ENCODE data around the gene PHAF1.

DNA sequence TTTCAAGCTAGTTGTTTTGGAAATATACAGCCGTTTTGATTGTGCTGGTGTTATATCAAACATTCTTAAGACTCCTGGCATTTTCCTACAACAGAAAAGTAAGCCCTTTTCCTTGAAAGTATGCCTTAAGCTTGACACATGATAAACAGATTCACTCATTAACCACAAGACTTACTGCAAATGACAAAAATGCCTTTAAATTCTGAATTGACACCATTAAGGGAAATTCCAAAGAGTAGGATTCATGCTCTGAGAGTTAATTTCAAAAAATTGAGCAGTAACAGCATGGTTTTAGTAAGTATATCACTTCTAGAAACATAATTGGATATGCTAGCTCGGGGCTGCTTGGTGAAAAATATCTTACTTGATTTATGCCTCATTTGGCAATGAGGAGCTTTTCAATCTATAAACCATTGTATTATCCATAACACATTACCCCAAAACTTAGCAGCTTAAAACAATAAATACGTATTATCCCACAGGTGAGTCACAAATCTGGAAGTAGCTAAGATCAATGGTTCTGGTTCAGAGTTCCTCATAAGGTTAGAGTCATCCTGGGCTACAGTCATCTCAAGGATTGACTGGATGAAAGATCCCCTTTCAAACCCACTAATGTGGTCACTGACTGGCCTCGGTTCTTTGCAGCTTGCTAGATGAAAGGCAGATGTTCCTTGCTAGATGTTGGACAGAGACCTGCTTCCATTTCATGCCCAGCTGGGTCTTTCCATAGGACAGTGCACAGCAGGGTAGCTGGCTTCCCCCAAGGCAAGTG is 8.2 kb upstream of the PHAF1 start:
- TF ChIP-seq, protein P1, sequence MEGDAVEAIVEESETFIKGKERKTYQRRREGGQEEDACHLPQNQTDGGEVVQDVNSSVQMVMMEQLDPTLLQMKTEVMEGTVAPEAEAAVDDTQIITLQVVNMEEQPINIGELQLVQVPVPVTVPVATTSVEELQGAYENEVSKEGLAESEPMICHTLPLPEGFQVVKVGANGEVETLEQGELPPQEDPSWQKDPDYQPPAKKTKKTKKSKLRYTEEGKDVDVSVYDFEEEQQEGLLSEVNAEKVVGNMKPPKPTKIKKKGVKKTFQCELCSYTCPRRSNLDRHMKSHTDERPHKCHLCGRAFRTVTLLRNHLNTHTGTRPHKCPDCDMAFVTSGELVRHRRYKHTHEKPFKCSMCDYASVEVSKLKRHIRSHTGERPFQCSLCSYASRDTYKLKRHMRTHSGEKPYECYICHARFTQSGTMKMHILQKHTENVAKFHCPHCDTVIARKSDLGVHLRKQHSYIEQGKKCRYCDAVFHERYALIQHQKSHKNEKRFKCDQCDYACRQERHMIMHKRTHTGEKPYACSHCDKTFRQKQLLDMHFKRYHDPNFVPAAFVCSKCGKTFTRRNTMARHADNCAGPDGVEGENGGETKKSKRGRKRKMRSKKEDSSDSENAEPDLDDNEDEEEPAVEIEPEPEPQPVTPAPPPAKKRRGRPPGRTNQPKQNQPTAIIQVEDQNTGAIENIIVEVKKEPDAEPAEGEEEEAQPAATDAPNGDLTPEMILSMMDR (IDR thresholded peaks at IDR 0.05; ENCODE audit: borderline replicate concordance, extremely low read depth, low read length, poor library complexity, severe bottlenecking), result no peak
- TF ChIP-seq EZH2 (IDR thresholded peaks at IDR 0.05; ENCODE audit: borderline replicate concordance, low read depth, low read length, severe bottlenecking), result no peak

Measured in DND-41 (cell line).